ENCODE measurements around the gene SCGB2A2.

- TF ChIP-seq CTCF (IDR thresholded peaks at IDR 0.05; ENCODE audit: low read depth, low read length, missing input control), result no peak
- no peak for TF ChIP-seq ATF3 (IDR thresholded peaks at IDR 0.05)
- no peak for TF ChIP-seq MAX (IDR thresholded peaks at IDR 0.05)
- TF ChIP-seq RXRA (IDR thresholded peaks at IDR 0.05), result no peak
- no peak for TF ChIP-seq FOXA1 (IDR thresholded peaks at IDR 0.05)
- TF ChIP-seq REST (IDR thresholded peaks at IDR 0.05), result no peak
- no peak for TF ChIP-seq JUND (IDR thresholded peaks at IDR 0.05)
- no peak for TF ChIP-seq GABPA (IDR thresholded peaks at IDR 0.05 in 1 of 2, conservative IDR thresholded peaks at IDR 0.05 in 1 of 2)
- TF ChIP-seq RAD21 (IDR thresholded peaks at IDR 0.05), result no peak
Measured at GRCh38 chr11:62267576-62267975, 2.4 kb upstream of the SCGB2A2 start.

Measured in liver (tissue), 3 donors.